H1 (cell line): ENCODE results near the gene DNAAF8. TPM values are rescaled to one million over a fixed set of nuclear protein-coding genes. Genes with fewer than 3 reads are reported as not detected.

Experiments used
- CTCF ChIA-PET: fragments of 300-600 bp; sonication (Branson Sonifier 250); formaldehyde crosslinking; loops from one replicate; lab custom pipeline; 2021; ENCODE audit not compliant: partially characterized antibody; lab: Charles Lee
- POLR2A ChIA-PET: fragments of 300-600 bp; sonication (Branson Sonifier 250); formaldehyde crosslinking; loops from one replicate; lab custom pipeline; 2021; ENCODE audit warnings: inconsistent platforms; ENCODE audit not compliant: partially characterized antibody; lab: Charles Lee
- DNase-seq, 2 experiments: peaks; one replicate each; pipeline versions ENCODE4 v3.0.0 to v3.0.0-alpha.2; 2010 to 2022; ENCODE audit warnings: low spot score in 2 of 2, low read depth in 1 of 2, mixed read lengths in 1 of 2
- FAIRE-seq: peaks from 2 replicates; lab custom pipeline; 2011; peaks lifted over from hg19 to GRCh38; lab: Jason Lieb, UNC
- H2AFZ ChIP-seq: 2 replicates; pipeline ENCODE4 v1.8.1; 2012; ENCODE audit warnings: low read length, inconsistent platforms
- H2AK5ac ChIP-seq: 2 replicates; pipeline ENCODE4 v1.6.1; 2013; ENCODE audit warnings: low read depth, low read length
- H2BK120ac ChIP-seq: replicated peaks from 2 replicates; pipeline ENCODE3; 2013; ENCODE audit warnings: low read depth, low read length, inconsistent platforms
- H2BK12ac ChIP-seq: 2 replicates; pipeline ENCODE4 v1.6.1; 2013; ENCODE audit warnings: low read depth, low read length
- H2BK15ac ChIP-seq: 2 replicates; pipeline ENCODE4 v1.6.1; 2013; ENCODE audit warnings: low read length
- H2BK20ac ChIP-seq: 2 replicates; pipeline ENCODE4 v1.6.1; 2013; ENCODE audit warnings: low read length
- H2BK5ac ChIP-seq: 2 replicates; pipeline ENCODE4 v1.6.1; 2013; ENCODE audit warnings: low read depth, low read length
- H3K14ac ChIP-seq: 2 replicates; pipeline ENCODE4 v1.6.1; 2013; ENCODE audit warnings: inconsistent platforms; ENCODE audit not compliant: insufficient read length
- H3K18ac ChIP-seq: 2 replicates; pipeline ENCODE4 v1.6.1; 2013; ENCODE audit warnings: low read length; ENCODE audit errors: extremely low read depth
- H3K23ac ChIP-seq: 2 replicates; pipeline ENCODE4 v1.6.1; 2013; ENCODE audit warnings: inconsistent platforms; ENCODE audit not compliant: insufficient read length
- H3K23me2 ChIP-seq: 2 replicates; pipeline ENCODE4 v1.6.1; 2013; ENCODE audit warnings: low read depth, low read length
- H3K27ac ChIP-seq: 2 replicates; pipeline ENCODE4 v1.6.1; 2011; ENCODE audit warnings: low read depth, low read length, inconsistent platforms
- H3K27me3 ChIP-seq, 4 experiments: replicated peaks in 1 of 4; 1 replicate in 1 of 4; 2 replicates in 3 of 4; pipeline versions ENCODE4 v1.6.1 to v1.8.1; 2011 to 2013; ENCODE audit warnings: low read length in 3 of 4, mild to moderate bottlenecking in 3 of 4, inconsistent platforms in 2 of 4, mixed read lengths in 2 of 4, moderate library complexity in 1 of 4; ENCODE audit not compliant: control insufficient read depth in 3 of 4, insufficient read depth in 3 of 4; ENCODE audit errors: extremely low read depth in 1 of 4
- H3K36me3 ChIP-seq, 4 experiments: 2 replicates each; pipeline versions ENCODE4 v1.6.1 to v1.8.1; 2011 to 2013; ENCODE audit warnings: mild to moderate bottlenecking in 4 of 4, low read length in 3 of 4, moderate library complexity in 2 of 4, control low read depth in 1 of 4, inconsistent platforms in 1 of 4; ENCODE audit not compliant: insufficient read depth in 4 of 4, control insufficient read depth in 2 of 4
- H3K4ac ChIP-seq: replicated peaks from 2 replicates; pipeline ENCODE3; 2013; ENCODE audit warnings: low read length, low read depth, mixed read lengths, inconsistent platforms; ENCODE audit not compliant: insufficient read length
- H3K4me1 ChIP-seq, 4 experiments: replicated peaks in 1 of 4; 1 replicate in 1 of 4; 2 replicates in 3 of 4; pipeline versions ENCODE4 v1.6.1 to v1.8.1; 2011 to 2013; ENCODE audit warnings: low read length in 3 of 4, inconsistent platforms in 2 of 4, mixed read lengths in 1 of 4; ENCODE audit not compliant: insufficient read depth in 4 of 4, control insufficient read depth in 3 of 4
- H3K4me2 ChIP-seq, 2 experiments: 2 replicates each; pipeline versions ENCODE4 v1.6.1 to v1.8.1; 2011 to 2013; ENCODE audit warnings: low read depth in 2 of 2, low read length in 2 of 2, control low read depth in 1 of 2, inconsistent platforms in 1 of 2, mild to moderate bottlenecking in 1 of 2; ENCODE audit not compliant: insufficient read depth in 1 of 2
- H3K4me3 ChIP-seq, 4 experiments: fragments of 200-600, 300-600 bp in 1 of 4; sonication (generic), shearing (Covaris generic), sonication (Bioruptor Twin) in 1 of 4; 2 replicates each; pipeline versions ENCODE4 v1.5.1 to v1.8.1; 2011 to 2016; ENCODE audit warnings: low read length in 4 of 4, low read depth in 3 of 4, control low read depth in 2 of 4, inconsistent platforms in 2 of 4, mild to moderate bottlenecking in 2 of 4, mixed read lengths in 1 of 4, moderate library complexity in 1 of 4; ENCODE audit not compliant: insufficient read depth in 2 of 4; ENCODE audit errors: extremely low read depth in 1 of 4
- H3K56ac ChIP-seq: replicated peaks from 2 replicates; pipeline ENCODE3; 2013; ENCODE audit warnings: low read depth, mild to moderate bottlenecking, mixed read lengths, low read length, inconsistent platforms; ENCODE audit not compliant: insufficient read length
- H3K79me1 ChIP-seq: 2 replicates; pipeline ENCODE4 v1.6.1; 2013; ENCODE audit warnings: low read depth, low read length, control low read depth
- H3K79me2 ChIP-seq, 2 experiments: 2 replicates each; pipeline versions ENCODE4 v1.6.1 to v1.8.1; 2012 to 2013; ENCODE audit warnings: low read length in 2 of 2, mild to moderate bottlenecking in 2 of 2, inconsistent platforms in 1 of 2; ENCODE audit not compliant: insufficient read depth in 2 of 2, control insufficient read depth in 1 of 2
- H3K9ac ChIP-seq, 4 experiments: replicated peaks in 1 of 4; 1 replicate in 1 of 4; 2 replicates in 3 of 4; pipeline versions ENCODE4 v1.6.1 to v1.8.1; 2011 to 2013; ENCODE audit warnings: low read depth in 3 of 4, low read length in 3 of 4, control low read depth in 2 of 4, mild to moderate bottlenecking in 2 of 4, moderate library complexity in 2 of 4, inconsistent platforms in 1 of 4; ENCODE audit errors: extremely low read depth in 1 of 4
- H3K9me3 ChIP-seq, 2 experiments: 2 replicates each; pipeline versions ENCODE4 v1.6.1 to v1.8.1; 2012 to 2013; ENCODE audit warnings: mild to moderate bottlenecking in 2 of 2, moderate library complexity in 2 of 2, control low read depth in 1 of 2, inconsistent platforms in 1 of 2, low read depth in 1 of 2, low read length in 1 of 2, mixed read lengths in 1 of 2; ENCODE audit not compliant: insufficient read depth in 2 of 2
- H4K20me1 ChIP-seq, 2 experiments: replicated peaks in 1 of 2; 2 replicates each; pipeline versions ENCODE3 to v1.8.1; 2011 to 2013; ENCODE audit warnings: inconsistent platforms in 2 of 2, low read length in 2 of 2, mild to moderate bottlenecking in 1 of 2; ENCODE audit not compliant: insufficient read depth in 2 of 2, control insufficient read depth in 1 of 2
- H4K5ac ChIP-seq: 2 replicates; pipeline ENCODE4 v1.6.1; 2013; ENCODE audit warnings: low read length, low read depth, mixed read lengths, inconsistent platforms; ENCODE audit not compliant: insufficient read length
- H4K8ac ChIP-seq: 2 replicates; pipeline ENCODE4 v1.8.0; 2013; ENCODE audit warnings: mild to moderate bottlenecking, moderate library complexity, low read length, inconsistent platforms; ENCODE audit not compliant: insufficient read depth; ENCODE audit errors: extremely low read depth
- H4K91ac ChIP-seq: replicated peaks from 2 replicates; pipeline ENCODE3; 2013; ENCODE audit warnings: low read length, mixed read lengths, inconsistent platforms; ENCODE audit not compliant: insufficient read length
- BACH1 ChIP-seq: IDR thresholded peaks from 2 replicates; pipeline ENCODE4 v1.6.1; 2012; ENCODE audit warnings: low read length, improper control_type of control experiment
- MAX ChIP-seq: IDR thresholded peaks from 2 replicates; pipeline ENCODE4 v1.6.1; 2012; ENCODE audit warnings: inconsistent platforms
- SUZ12 ChIP-seq: fragments of 200-600 bp; sonication (generic); IDR thresholded peaks from 2 replicates; pipeline ENCODE4 v1.6.1; 2012; ENCODE audit warnings: mild to moderate bottlenecking, inconsistent platforms, low read length, moderate library complexity, mixed read lengths
- WGBS, 2 experiments: shearing (Covaris generic) in 1 of 2; methylation state at CpG; one replicate each; pipeline versions ENCODE4 v1.1.6 to v1.1.7; 2013 to 2015; ENCODE audit warnings: low lambda C conversion rate in 2 of 2, mixed read lengths in 2 of 2, inconsistent platforms in 1 of 2, low coverage in 1 of 2, missing lambda C conversion rate in 1 of 2; ENCODE audit not compliant: insufficient replicate concordance in 2 of 2, insufficient coverage in 1 of 2, insufficient read length in 1 of 2; ENCODE audit errors: extremely low coverage in 1 of 2, missing lambda C conversion rate in 1 of 2; 5-methylcytosine and 5-hydroxymethylcytosine counted together
- polyA plus RNA-seq, 7 experiments: library from polyadenylated mRNA; depleted of rRNA in 3 of 7; stranded (reverse) in 5 of 7; unstranded in 2 of 7; fragments of >200 nt in 5 of 7; fragments of 200-250 nt in 2 of 7; gene quantifications; 1 replicate in 5 of 7; 2 replicates in 1 of 7; 4 replicates in 1 of 7; pipeline versions ENCODE4 v1.2.1 to v1.2.3, GENCODE V29; 2011 to 2013; ENCODE audit warnings: missing spikeins in 2 of 7, mixed read lengths in 2 of 7
- total RNA-seq: library from RNA; stranded (reverse); fragmentation: NEBNext Ultra II Directional; extraction: Animal tissue kit (Norgen Biotek cat#: 25700); gene quantifications from 2 replicates; pipeline ENCODE4 v1.2.1, GENCODE V29; 2021

Gene DNAAF8
- total and polyA plus RNA-seq, 2 of the 8 experiments (the other 6 are each of a cell fraction or from before 2014, with no cell fraction given): 0.39 TPM; not detected in 1

- H4K8ac ChIP-seq: no peak overlapping the region
- FAIRE-seq (no peak), DNase-seq (no peak)
- H3K9me3 ChIP-seq: no peaks in the 10 kb centered on the region
- no peak overlapping the region for H2BK120ac ChIP-seq
- no peaks in the 10 kb centered on the region for H3K36me3 ChIP-seq
- ChIA-PET CTCF (no interaction called here), POLR2A (interaction anchor here (0.6 kb wide), 1 partner anchor 311 kb away, joined by 3 read pairs; no protein-coding TSS in a partner anchor)
- no peaks in the 10 kb centered on the region for H3K27me3 ChIP-seq
- H3K18ac ChIP-seq: no peak overlapping the region
- H3K79me1 ChIP-seq: no peaks in the 10 kb centered on the region
- no peak overlapping the region for H2BK12ac ChIP-seq
- H2BK20ac ChIP-seq: no peak overlapping the region
- H2BK15ac ChIP-seq: no peak overlapping the region
- no peak overlapping the region for H3K14ac ChIP-seq
- no peak overlapping the region for H3K4me3 ChIP-seq
- H3K23ac ChIP-seq: no peak overlapping the region
- no peak overlapping the region for H2AK5ac ChIP-seq
- no peak overlapping the region for H2BK5ac ChIP-seq
- no peaks in the 10 kb centered on the region for H3K4me1 ChIP-seq
- H3K4me2 ChIP-seq: no peak overlapping the region
- H3K9ac ChIP-seq: no peak overlapping the region
- no peak overlapping the region for H3K56ac ChIP-seq
- H3K23me2 ChIP-seq: no peaks in the 10 kb centered on the region
- H4K20me1 ChIP-seq: no peaks in the 10 kb centered on the region
- no peak overlapping the region for H3K27ac ChIP-seq
- H4K5ac ChIP-seq: no peak overlapping the region
- H4K91ac ChIP-seq: no peak overlapping the region
- WGBS, 2 experiments: 87% methylated on average over 4 of the region's 4 CpGs; no CpG with 5 or more reads in 1 of the 2 experiments
- no peak overlapping the region for H2AFZ ChIP-seq
- H3K4ac ChIP-seq: no peak overlapping the region
- H3K79me2 ChIP-seq: no peaks in the 10 kb centered on the region
- TF ChIP-seq MAX (no peak), SUZ12 (no peak), BACH1 (no peak)
Observed at GRCh38 chr16:4780235-4780634, 45.9 kb downstream of the DNAAF8 start.
